ENCODE results near the gene HIVEP3.

DNA sequence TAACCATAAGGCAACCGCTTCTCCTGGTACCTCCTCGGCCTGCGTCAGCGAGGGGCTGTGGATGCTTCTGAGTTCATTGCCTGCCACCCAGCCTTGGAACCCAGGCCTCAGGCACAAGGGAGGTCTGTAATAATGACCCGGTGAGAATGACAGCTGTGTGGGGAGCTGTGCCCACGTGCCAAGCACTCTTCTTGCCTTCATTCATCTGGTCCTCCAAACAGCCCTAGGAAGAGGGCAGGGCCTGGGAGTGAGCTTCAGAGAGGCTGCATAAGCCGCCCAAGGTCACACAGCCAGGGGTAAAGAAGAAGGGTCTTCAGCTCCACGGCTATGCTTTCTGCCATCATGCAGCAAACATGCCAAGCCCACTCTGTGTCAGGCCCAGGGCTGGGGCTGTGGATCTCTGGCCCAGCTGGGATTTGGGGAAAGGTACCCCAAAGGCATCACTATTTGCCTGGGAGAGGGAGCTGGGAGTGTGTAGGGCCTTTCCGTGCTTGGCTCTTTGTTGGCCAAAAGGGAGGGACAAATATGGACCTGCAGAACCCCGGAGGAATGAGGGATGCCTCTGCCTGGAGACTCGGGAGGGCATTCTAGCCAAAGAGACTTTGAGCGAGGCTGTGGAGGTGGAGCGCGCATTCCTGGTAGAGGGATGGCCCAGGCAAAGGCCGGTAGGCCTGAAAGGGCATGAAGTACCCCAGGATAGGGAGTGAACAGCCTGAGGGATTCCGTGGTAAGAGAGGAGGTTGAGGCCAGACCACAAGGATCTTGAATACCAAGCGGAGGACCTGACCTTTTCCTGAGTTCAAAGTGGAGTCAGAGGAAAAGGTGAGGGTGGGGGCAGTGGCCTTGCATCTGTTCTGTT is 424.1 kb downstream of the HIVEP3 start:
- TF ChIP-seq POLR2A (IDR thresholded peaks at IDR 0.05): no peak
- TF ChIP-seq, protein P1, sequence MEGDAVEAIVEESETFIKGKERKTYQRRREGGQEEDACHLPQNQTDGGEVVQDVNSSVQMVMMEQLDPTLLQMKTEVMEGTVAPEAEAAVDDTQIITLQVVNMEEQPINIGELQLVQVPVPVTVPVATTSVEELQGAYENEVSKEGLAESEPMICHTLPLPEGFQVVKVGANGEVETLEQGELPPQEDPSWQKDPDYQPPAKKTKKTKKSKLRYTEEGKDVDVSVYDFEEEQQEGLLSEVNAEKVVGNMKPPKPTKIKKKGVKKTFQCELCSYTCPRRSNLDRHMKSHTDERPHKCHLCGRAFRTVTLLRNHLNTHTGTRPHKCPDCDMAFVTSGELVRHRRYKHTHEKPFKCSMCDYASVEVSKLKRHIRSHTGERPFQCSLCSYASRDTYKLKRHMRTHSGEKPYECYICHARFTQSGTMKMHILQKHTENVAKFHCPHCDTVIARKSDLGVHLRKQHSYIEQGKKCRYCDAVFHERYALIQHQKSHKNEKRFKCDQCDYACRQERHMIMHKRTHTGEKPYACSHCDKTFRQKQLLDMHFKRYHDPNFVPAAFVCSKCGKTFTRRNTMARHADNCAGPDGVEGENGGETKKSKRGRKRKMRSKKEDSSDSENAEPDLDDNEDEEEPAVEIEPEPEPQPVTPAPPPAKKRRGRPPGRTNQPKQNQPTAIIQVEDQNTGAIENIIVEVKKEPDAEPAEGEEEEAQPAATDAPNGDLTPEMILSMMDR (IDR thresholded peaks at IDR 0.05): no peak
